ENCODE measurements around the gene AFMID. TPM values are rescaled to one million over a fixed set of nuclear protein-coding genes. Genes with fewer than 3 reads are reported as not detected.

The AFMID gene
- total RNA-seq, 1 experiment from 2014 or later: 45.1 TPM

DNA sequence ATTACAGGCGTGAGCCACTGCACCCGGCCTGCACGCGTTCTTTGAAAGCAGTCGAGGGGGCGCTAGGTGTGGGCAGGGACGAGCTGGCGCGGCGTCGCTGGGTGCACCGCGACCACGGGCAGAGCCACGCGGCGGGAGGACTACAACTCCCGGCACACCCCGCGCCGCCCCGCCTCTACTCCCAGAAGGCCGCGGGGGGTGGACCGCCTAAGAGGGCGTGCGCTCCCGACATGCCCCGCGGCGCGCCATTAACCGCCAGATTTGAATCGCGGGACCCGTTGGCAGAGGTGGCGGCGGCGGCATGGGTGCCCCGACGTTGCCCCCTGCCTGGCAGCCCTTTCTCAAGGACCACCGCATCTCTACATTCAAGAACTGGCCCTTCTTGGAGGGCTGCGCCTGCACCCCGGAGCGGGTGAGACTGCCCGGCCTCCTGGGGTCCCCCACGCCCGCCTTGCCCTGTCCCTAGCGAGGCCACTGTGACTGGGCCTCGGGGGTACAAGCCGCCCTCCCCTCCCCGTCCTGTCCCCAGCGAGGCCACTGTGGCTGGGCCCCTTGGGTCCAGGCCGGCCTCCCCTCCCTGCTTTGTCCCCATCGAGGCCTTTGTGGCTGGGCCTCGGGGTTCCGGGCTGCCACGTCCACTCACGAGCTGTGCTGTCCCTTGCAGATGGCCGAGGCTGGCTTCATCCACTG, 27.0 kb downstream of the AFMID start, which contains the start of gene BIRC5:
BIRC5 (plus strand) TSS at position 238 of the 690 bp plus-strand sequence; CDS start at position 302, 64 bp downstream.
- POLR2A ChIA-PET: interaction anchor here (0.7 kb wide), 2 partner anchors 12 to 147 kb away, joined by 4 to 5 read pairs; no protein-coding TSS in a partner anchor
- peak; percentile 97 for ATAC-seq
- Mint-ChIP-seq H3K27ac (peak within 1 kb of the TSS; percentile 87), H3K36me3 (peaks cover 23% of the 10 kb centered on the region), H3K4me3 (peak within 1 kb of the TSS; percentile 98), H3K4me1 (peaks cover 15% of the 10 kb centered on the region), H3K9me3 (no peaks in the 10 kb centered on the region), H3K27me3 (ENCODE audit: low read depth) (peaks cover 5% of the 10 kb centered on the region; the same call in 1 of the 2 replicates)
- DNase-seq (ENCODE audit: low spot score): peak; percentile 90
- CTCF ChIA-PET: interaction anchor here (0.7 to 2.1 kb wide), 5 partner anchors 27 to 208 kb away, joined by 3 to 10 read pairs (median 4); partner anchors contain the start of genes AFMID and TK1
- no peak for TF ChIP-seq OVOL2 (CRISPR knock-in tag; IDR thresholded peaks at IDR 0.05; ENCODE audit: borderline replicate concordance)
- TF ChIP-seq JUN (CRISPR knock-in tag; IDR thresholded peaks at IDR 0.05): 0 out of 2 replicates have a peak, but pooled peaks have one; percentile 60
- no peak for TF ChIP-seq ATF1 (CRISPR knock-in tag; IDR thresholded peaks at IDR 0.05)
- TF ChIP-seq, protein P1, sequence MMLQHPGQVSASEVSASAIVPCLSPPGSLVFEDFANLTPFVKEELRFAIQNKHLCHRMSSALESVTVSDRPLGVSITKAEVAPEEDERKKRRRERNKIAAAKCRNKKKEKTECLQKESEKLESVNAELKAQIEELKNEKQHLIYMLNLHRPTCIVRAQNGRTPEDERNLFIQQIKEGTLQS (CRISPR knock-in tag; conservative IDR thresholded peaks at IDR 0.05): no peak
- no peak for TF ChIP-seq RORB (CRISPR knock-in tag; IDR thresholded peaks at IDR 0.05)
- no peak for TF ChIP-seq ZBTB21 (CRISPR knock-in tag; IDR thresholded peaks at IDR 0.05; ENCODE audit: borderline replicate concordance)
- TF ChIP-seq ZNF416 (CRISPR knock-in tag; IDR thresholded peaks at IDR 0.05): no peak
- 0 out of 2 replicates have a peak, but pooled peaks have one; percentile 35 for TF ChIP-seq NR3C1 (CRISPR knock-in tag; conservative IDR thresholded peaks at IDR 0.05; ENCODE audit: low read depth)
- TF ChIP-seq RELA (CRISPR knock-in tag; IDR thresholded peaks at IDR 0.05; ENCODE audit: borderline replicate concordance): no peak
- TF ChIP-seq NFATC4 (CRISPR knock-in tag; IDR thresholded peaks at IDR 0.05): no peak
- peak; percentile 100 for TF ChIP-seq MYBL2 (CRISPR knock-in tag; IDR thresholded peaks at IDR 0.05)
- TF ChIP-seq ELF4 (CRISPR knock-in tag; IDR thresholded peaks at IDR 0.05; ENCODE audit: low read depth): peak; percentile 26; the same call in 1 of the 2 replicates
- 0 out of 2 replicates have a peak, but pooled peaks have one; percentile 21 for TF ChIP-seq SMAD3 (CRISPR knock-in tag; IDR thresholded peaks at IDR 0.05; ENCODE audit: borderline replicate concordance)
- TF ChIP-seq, protein P2, sequence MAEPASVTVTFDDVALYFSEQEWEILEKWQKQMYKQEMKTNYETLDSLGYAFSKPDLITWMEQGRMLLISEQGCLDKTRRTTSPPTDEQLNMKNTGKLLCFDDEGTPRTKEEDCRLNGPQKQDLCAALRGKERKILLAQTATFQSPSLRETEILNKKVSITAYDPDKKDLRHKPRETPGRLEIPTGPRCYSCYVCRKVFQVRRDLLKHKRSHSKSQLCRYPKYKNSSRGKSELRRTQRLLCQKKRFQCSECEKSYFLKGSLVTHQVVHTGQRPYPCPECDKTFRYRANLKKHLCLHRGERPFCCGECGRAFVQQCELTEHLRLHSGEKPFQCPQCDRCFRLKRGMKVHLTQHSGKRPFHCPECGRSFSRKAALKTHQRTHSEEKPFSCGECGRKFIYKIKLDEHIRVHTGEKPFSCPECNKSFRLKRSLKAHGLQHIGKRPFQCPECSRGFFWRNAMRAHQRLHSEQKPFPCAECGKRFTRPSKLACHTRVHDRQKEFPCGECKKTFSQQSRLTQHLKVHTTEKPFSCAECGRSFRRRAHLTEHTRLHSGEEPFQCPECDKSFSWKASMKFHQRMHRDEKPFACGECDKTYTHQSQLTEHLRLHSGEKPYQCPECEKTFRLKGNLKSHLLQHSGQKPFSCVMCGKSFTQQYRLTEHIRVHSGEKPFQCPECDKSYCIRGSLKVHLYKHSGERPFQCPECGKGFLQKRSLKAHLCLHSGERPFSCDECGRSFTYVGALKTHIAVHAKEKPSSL (CRISPR knock-in tag; conservative IDR thresholded peaks at IDR 0.05): no peak
- TF ChIP-seq, protein P3, sequence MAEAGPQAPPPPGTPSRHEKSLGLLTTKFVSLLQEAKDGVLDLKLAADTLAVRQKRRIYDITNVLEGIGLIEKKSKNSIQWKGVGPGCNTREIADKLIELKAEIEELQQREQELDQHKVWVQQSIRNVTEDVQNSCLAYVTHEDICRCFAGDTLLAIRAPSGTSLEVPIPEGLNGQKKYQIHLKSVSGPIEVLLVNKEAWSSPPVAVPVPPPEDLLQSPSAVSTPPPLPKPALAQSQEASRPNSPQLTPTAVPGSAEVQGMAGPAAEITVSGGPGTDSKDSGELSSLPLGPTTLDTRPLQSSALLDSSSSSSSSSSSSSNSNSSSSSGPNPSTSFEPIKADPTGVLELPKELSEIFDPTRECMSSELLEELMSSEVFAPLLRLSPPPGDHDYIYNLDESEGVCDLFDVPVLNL (CRISPR knock-in tag; IDR thresholded peaks at IDR 0.05; ENCODE audit: borderline replicate concordance, low read depth): peak; percentile 100
- TF ChIP-seq EMX1 (CRISPR knock-in tag; IDR thresholded peaks at IDR 0.05): no peak
- TF ChIP-seq FOXJ3 (CRISPR knock-in tag; IDR thresholded peaks at IDR 0.05; ENCODE audit: borderline replicate concordance): no peak
- TF ChIP-seq, protein P4, sequence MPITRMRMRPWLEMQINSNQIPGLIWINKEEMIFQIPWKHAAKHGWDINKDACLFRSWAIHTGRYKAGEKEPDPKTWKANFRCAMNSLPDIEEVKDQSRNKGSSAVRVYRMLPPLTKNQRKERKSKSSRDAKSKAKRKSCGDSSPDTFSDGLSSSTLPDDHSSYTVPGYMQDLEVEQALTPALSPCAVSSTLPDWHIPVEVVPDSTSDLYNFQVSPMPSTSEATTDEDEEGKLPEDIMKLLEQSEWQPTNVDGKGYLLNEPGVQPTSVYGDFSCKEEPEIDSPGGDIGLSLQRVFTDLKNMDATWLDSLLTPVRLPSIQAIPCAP (CRISPR knock-in tag; IDR thresholded peaks at IDR 0.05): peak; percentile 52; the same call in 1 of the 2 replicates
- TF ChIP-seq, protein P5, sequence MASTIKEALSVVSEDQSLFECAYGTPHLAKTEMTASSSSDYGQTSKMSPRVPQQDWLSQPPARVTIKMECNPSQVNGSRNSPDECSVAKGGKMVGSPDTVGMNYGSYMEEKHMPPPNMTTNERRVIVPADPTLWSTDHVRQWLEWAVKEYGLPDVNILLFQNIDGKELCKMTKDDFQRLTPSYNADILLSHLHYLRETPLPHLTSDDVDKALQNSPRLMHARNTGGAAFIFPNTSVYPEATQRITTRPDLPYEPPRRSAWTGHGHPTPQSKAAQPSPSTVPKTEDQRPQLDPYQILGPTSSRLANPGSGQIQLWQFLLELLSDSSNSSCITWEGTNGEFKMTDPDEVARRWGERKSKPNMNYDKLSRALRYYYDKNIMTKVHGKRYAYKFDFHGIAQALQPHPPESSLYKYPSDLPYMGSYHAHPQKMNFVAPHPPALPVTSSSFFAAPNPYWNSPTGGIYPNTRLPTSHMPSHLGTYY (CRISPR knock-in tag; IDR thresholded peaks at IDR 0.05): no peak
- TF ChIP-seq, protein P6, sequence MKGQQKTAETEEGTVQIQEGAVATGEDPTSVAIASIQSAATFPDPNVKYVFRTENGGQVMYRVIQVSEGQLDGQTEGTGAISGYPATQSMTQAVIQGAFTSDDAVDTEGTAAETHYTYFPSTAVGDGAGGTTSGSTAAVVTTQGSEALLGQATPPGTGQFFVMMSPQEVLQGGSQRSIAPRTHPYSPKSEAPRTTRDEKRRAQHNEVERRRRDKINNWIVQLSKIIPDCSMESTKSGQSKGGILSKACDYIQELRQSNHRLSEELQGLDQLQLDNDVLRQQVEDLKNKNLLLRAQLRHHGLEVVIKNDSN (CRISPR knock-in tag; IDR thresholded peaks at IDR 0.05): peak; percentile 61; the same call in 1 of the 2 replicates
- TF ChIP-seq, protein P7, sequence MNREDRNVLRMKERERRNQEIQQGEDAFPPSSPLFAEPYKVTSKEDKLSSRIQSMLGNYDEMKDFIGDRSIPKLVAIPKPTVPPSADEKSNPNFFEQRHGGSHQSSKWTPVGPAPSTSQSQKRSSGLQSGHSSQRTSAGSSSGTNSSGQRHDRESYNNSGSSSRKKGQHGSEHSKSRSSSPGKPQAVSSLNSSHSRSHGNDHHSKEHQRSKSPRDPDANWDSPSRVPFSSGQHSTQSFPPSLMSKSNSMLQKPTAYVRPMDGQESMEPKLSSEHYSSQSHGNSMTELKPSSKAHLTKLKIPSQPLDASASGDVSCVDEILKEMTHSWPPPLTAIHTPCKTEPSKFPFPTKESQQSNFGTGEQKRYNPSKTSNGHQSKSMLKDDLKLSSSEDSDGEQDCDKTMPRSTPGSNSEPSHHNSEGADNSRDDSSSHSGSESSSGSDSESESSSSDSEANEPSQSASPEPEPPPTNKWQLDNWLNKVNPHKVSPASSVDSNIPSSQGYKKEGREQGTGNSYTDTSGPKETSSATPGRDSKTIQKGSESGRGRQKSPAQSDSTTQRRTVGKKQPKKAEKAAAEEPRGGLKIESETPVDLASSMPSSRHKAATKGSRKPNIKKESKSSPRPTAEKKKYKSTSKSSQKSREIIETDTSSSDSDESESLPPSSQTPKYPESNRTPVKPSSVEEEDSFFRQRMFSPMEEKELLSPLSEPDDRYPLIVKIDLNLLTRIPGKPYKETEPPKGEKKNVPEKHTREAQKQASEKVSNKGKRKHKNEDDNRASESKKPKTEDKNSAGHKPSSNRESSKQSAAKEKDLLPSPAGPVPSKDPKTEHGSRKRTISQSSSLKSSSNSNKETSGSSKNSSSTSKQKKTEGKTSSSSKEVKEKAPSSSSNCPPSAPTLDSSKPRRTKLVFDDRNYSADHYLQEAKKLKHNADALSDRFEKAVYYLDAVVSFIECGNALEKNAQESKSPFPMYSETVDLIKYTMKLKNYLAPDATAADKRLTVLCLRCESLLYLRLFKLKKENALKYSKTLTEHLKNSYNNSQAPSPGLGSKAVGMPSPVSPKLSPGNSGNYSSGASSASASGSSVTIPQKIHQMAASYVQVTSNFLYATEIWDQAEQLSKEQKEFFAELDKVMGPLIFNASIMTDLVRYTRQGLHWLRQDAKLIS (CRISPR knock-in tag; IDR thresholded peaks at IDR 0.05; ENCODE audit: borderline replicate concordance): peak; percentile 87; the same call in 1 of the 2 replicates
- no peak for TF ChIP-seq TP53 (CRISPR knock-in tag; IDR thresholded peaks at IDR 0.05)
- TF ChIP-seq, protein P8, sequence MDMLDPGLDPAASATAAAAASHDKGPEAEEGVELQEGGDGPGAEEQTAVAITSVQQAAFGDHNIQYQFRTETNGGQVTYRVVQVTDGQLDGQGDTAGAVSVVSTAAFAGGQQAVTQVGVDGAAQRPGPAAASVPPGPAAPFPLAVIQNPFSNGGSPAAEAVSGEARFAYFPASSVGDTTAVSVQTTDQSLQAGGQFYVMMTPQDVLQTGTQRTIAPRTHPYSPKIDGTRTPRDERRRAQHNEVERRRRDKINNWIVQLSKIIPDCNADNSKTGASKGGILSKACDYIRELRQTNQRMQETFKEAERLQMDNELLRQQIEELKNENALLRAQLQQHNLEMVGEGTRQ (CRISPR knock-in tag; IDR thresholded peaks at IDR 0.05): peak; percentile 23; the same call in 1 of the 2 replicates
- no peak for TF ChIP-seq ZNF423 (CRISPR knock-in tag; IDR thresholded peaks at IDR 0.05)
- TF ChIP-seq GTF2I (CRISPR knock-in tag; conservative IDR thresholded peaks at IDR 0.05): no peak
- no peak for TF ChIP-seq KAT7 (CRISPR knock-in tag; IDR thresholded peaks at IDR 0.05; ENCODE audit: borderline replicate concordance)
